Mesendoderm (in vitro differentiated cells): Measurements from ENCODE around the gene FLT4.
A peak's percentile ranks its signal among the peaks of the same experiment; 100 is the strongest.

Experiments used
- DNase-seq: peaks from one replicate; pipeline ENCODE4 v3.0.0; 2013
- H2AK5ac ChIP-seq: 2 replicates; pipeline ENCODE4 v1.6.1; 2013; ENCODE audit warnings: low read length, inconsistent platforms
- H2BK120ac ChIP-seq: 2 replicates; pipeline ENCODE4 v1.6.1; 2013; ENCODE audit warnings: low read depth, mild to moderate bottlenecking, low read length, moderate library complexity, mixed read lengths
- H2BK15ac ChIP-seq: replicated peaks from 2 replicates; pipeline ENCODE4 v1.6.1; 2013; ENCODE audit warnings: low read depth, mild to moderate bottlenecking, moderate library complexity
- H2BK5ac ChIP-seq: 2 replicates; pipeline ENCODE4 v1.6.1; 2013; ENCODE audit warnings: low read length, inconsistent platforms
- H3K18ac ChIP-seq: 2 replicates; pipeline ENCODE4 v1.6.1; 2013; ENCODE audit warnings: mild to moderate bottlenecking, low read length, mixed read lengths
- H3K23ac ChIP-seq: one replicate; pipeline ENCODE4 v1.6.1; 2013; ENCODE audit warnings: low read length
- H3K27ac ChIP-seq: 2 replicates; pipeline ENCODE4 v1.5.1; 2013; ENCODE audit warnings: low read depth, mild to moderate bottlenecking, inconsistent platforms, low read length, moderate library complexity
- H3K27me3 ChIP-seq: 2 replicates; pipeline ENCODE4 v1.6.1; 2013; ENCODE audit warnings: low read length, control low read depth, mild to moderate bottlenecking, inconsistent platforms; ENCODE audit not compliant: insufficient read depth, poor library complexity
- H3K36me3 ChIP-seq: 2 replicates; pipeline ENCODE4 v1.6.1; 2013; ENCODE audit warnings: low read length, inconsistent platforms; ENCODE audit not compliant: control insufficient read depth, insufficient read depth
- H3K4ac ChIP-seq: one replicate; pipeline ENCODE4 v1.6.1; 2013; ENCODE audit warnings: low read depth, mild to moderate bottlenecking, low read length, moderate library complexity
- H3K4me1 ChIP-seq: 2 replicates; pipeline ENCODE4 v1.6.1; 2013; ENCODE audit warnings: low read depth, low read length, inconsistent platforms; ENCODE audit not compliant: control insufficient read depth
- H3K4me2 ChIP-seq: 2 replicates; pipeline ENCODE4 v1.6.1; 2013; ENCODE audit warnings: low read length
- H3K4me3 ChIP-seq: 2 replicates; pipeline ENCODE4 v1.5.1; 2013; ENCODE audit warnings: mild to moderate bottlenecking, low read length
- H3K56ac ChIP-seq: one replicate; pipeline ENCODE4 v1.6.1; 2013; ENCODE audit warnings: low read length
- H3K79me1 ChIP-seq: 2 replicates; pipeline ENCODE4 v1.6.1; 2013; ENCODE audit warnings: low read length, inconsistent platforms
- H3K79me2 ChIP-seq: 2 replicates; pipeline ENCODE4 v1.6.1; 2013; ENCODE audit warnings: mild to moderate bottlenecking, low read length; ENCODE audit not compliant: control insufficient read depth, insufficient read depth
- H3K9ac ChIP-seq: 2 replicates; pipeline ENCODE4 v1.6.1; 2013; ENCODE audit warnings: low read length, inconsistent platforms
- H4K5ac ChIP-seq: one replicate; pipeline ENCODE4 v1.6.1; 2013; ENCODE audit warnings: low read length
- H4K8ac ChIP-seq: one replicate; pipeline ENCODE4 v1.6.1; 2013; ENCODE audit warnings: low read depth, mild to moderate bottlenecking, control low read depth, low read length, moderate library complexity
- WGBS: extraction: QIAGEN DNeasy Blood & Tissue Kit; methylation state at CpG from one replicate; pipeline ENCODE4 v1.1.7; 2013; ENCODE audit warnings: low lambda C conversion rate, missing lambda C conversion rate; ENCODE audit not compliant: insufficient coverage; ENCODE audit errors: extremely low coverage; 5-methylcytosine and 5-hydroxymethylcytosine counted together

Gene FLT4

DNA sequence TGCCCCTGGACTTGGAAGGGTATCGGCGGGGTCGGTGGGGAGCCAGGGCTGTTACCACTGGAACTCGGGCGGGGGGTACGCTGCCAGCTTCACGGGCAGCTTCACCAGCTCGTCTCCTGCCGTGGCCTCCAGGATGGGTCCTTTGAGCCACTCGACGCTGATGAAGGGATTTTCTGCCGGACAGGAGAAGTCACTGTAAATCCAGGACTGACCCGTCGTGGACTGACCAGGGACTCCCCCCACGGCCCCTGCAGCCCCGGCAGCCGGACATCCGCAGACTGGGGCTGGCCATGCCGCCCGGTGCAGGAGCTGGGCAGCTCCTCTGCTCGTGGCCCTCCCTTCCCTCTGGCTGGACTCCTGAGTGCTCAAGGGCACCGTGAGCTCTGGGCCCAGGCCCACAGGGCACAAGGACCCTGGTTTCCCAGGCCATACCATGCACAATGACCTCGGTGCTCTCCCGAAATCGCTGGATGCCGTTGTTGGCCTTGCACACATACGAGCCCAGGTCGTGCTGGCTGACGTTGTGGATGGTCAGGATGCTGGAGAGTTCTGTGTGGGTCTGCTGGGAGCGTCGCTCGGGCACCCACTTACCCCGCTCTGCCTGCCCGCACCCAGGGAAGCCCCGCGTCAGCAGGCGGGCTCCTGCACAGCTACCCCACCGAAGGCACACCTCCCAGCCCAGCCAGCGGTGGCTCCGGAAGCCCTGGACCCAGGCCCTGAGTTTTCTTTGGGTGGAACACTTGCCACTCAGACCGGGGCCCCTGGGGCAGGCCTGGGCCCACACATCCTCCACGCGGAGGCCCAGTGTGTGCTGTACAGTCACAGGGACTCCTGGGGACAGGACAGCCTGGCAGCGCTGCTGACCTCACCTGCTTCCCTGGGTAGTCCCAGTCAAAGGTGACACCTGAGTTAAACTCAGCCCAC is 20.3 kb downstream of the FLT4 start:
- no peak overlapping the region for H3K4me2 ChIP-seq
- WGBS: no CpG with 5 or more reads among the region's 44 CpGs
- H3K79me2 ChIP-seq: no peaks in the 10 kb centered on the region
- H3K56ac ChIP-seq: no peak overlapping the region
- H3K4ac ChIP-seq: no peak overlapping the region
- no peaks in the 10 kb centered on the region for H3K27me3 ChIP-seq
- no peaks in the 10 kb centered on the region for H3K36me3 ChIP-seq
- no peak for DNase-seq
- H3K4me1 ChIP-seq: no peaks in the 10 kb centered on the region
- no peak overlapping the region for H2BK5ac ChIP-seq
- H2BK120ac ChIP-seq: no peak overlapping the region
- H3K23ac ChIP-seq: no peak overlapping the region
- no peak overlapping the region for H3K27ac ChIP-seq
- H2AK5ac ChIP-seq: no peak overlapping the region
- H4K8ac ChIP-seq: no peak overlapping the region
- no peak overlapping the region for H2BK15ac ChIP-seq
- H3K18ac ChIP-seq: no peak overlapping the region
- no peak overlapping the region for H3K9ac ChIP-seq
- no peak overlapping the region for H3K4me3 ChIP-seq
- H3K79me1 ChIP-seq: no peaks in the 10 kb centered on the region
- no peak overlapping the region for H4K5ac ChIP-seq

DNA sequence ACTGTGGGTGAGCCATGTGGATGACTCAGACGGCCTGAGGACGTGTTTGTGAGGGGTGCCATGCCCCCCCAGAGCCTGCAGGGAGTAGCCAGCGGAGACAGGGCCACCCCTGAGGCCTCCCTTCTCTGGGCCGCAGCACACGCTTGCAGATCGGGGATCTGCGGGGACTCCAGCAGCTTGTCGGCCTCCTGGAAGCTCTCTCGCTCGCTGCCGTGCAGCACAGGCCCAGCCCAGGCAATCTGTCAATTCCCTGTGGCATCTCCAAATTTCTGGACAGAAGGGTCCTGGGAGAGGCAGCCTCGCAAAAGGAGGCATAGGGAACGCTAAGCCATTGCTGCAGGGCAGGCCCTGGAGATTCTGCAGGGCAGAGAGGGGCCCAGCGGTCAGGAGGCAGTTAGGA is 21.2 kb downstream of the FLT4 start:
- H2AK5ac ChIP-seq: no peak overlapping the region
- no CpG with 5 or more reads among the region's 14 CpGs for WGBS
- no peaks in the 10 kb centered on the region for H3K36me3 ChIP-seq
- no peaks in the 10 kb centered on the region for H3K79me1 ChIP-seq
- H2BK120ac ChIP-seq: no peak overlapping the region
- no peak overlapping the region for H4K8ac ChIP-seq
- H3K23ac ChIP-seq: no peak overlapping the region
- no peak overlapping the region for H2BK15ac ChIP-seq
- no peak overlapping the region for H2BK5ac ChIP-seq
- no peaks in the 10 kb centered on the region for H3K4me1 ChIP-seq
- no peaks in the 10 kb centered on the region for H3K79me2 ChIP-seq
- H3K9ac ChIP-seq: no peak overlapping the region
- H3K27me3 ChIP-seq: no peaks in the 10 kb centered on the region
- no peak overlapping the region for H3K4ac ChIP-seq
- H4K5ac ChIP-seq: no peak overlapping the region
- no peak overlapping the region for H3K18ac ChIP-seq
- no peak overlapping the region for H3K4me3 ChIP-seq
- no peak overlapping the region for H3K27ac ChIP-seq
- H3K56ac ChIP-seq: no peak overlapping the region
- DNase-seq: no peak
- no peak overlapping the region for H3K4me2 ChIP-seq

DNA sequence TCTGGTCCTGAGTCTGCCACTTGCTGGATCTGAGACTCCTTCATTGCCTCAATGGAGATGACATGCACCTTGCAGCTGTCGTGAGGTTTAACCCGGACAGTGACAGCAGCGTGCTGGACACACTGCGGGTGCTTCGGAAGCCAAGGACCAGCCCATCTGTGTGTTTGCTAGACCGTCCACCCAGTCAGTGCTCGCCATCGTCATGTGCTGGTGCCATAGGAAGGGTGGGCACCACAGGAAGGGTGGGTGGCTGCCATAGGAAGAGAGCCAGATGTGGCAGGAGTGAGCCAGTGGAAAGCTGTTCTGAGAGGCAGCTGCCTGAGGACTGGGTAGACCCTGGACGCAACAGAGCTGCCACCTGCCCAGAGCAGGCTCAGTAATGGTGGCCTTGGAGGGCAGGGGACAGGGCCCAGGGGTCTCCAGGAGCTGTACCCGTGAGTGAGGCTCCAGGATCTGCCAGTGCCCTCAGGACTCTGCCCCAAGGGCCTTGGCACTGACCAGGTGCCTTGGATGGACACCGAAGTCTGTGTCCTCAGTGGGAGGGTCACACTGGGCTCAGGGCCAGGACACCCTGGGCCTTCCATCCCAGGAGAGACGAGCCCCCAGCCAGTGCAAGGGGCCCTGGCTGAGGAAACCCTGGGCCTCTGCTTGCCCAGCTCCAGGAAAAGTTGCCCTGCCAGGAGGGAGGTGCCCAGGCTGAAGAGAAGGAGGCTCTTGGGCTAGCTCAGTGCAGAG is 21.8 kb downstream of the FLT4 start:
- Histone ChIP-seq H3K18ac (no peak overlapping the region), H3K4me1 (no peaks in the 10 kb centered on the region), H3K27ac (no peak overlapping the region), H2AK5ac (no peak overlapping the region), H3K4me2 (no peak overlapping the region), H2BK5ac (no peak overlapping the region), H4K5ac (no peak overlapping the region), H3K56ac (no peak overlapping the region), H3K79me1 (no peaks in the 10 kb centered on the region), H3K36me3 (no peaks in the 10 kb centered on the region), H2BK120ac (no peak overlapping the region), H3K23ac (peak overlapping the region; percentile 29), H3K4ac (no peak overlapping the region), H3K9ac (no peak overlapping the region), H3K27me3 (no peaks in the 10 kb centered on the region), H3K4me3 (no peak overlapping the region), H4K8ac (no peak overlapping the region), H3K79me2 (no peaks in the 10 kb centered on the region), H2BK15ac (no peak overlapping the region)
- no CpG with 5 or more reads among the region's 12 CpGs for WGBS
- no peak for DNase-seq

DNA sequence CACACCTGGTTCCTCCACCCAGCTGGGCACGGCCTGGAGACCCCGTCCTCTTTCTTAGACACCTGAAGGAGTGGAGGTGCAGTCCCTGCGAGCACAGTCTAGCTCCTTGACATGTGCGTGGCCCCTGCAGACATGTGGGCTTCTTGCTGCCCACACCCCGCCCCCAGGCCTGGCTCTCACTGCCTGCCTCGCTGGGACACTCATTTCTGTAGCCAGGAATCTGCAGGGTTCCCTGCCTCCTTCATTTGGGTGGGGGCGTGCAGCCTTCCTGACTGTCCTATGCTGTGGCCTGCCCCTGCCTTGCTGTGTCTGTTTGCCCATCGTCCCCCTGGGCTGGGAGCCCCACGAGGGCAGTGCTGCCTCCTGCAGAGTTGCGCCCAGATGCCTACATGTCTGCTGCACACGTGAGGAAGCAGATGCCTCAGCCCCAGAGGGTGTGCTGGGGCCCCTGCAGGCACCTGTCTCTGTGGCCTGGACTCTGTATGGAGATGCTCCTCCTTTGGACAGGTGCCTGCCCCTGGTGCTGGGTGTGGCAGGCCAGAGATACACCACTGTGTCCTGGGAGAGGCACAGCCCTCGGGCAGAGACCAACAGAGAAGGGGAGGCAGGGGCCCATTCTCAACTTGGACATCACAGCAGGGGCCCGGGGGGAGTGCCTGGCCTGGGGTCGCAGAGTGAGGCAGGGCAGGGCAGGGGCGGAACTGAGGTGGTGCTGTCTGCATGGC is 22.6 kb downstream of the FLT4 start:
- Histone ChIP-seq H3K27me3 (no peaks in the 10 kb centered on the region), H4K8ac (no peak overlapping the region), H2BK5ac (no peak overlapping the region), H2BK15ac (no peak overlapping the region), H2BK120ac (no peak overlapping the region), H3K4me2 (no peak overlapping the region), H3K23ac (no peak overlapping the region), H3K18ac (no peak overlapping the region), H2AK5ac (no peak overlapping the region), H4K5ac (no peak overlapping the region), H3K56ac (no peak overlapping the region), H3K36me3 (no peaks in the 10 kb centered on the region), H3K4me1 (no peaks in the 10 kb centered on the region), H3K79me1 (no peaks in the 10 kb centered on the region), H3K9ac (no peak overlapping the region), H3K79me2 (no peaks in the 10 kb centered on the region), H3K27ac (no peak overlapping the region), H3K4me3 (no peak overlapping the region), H3K4ac (no peak overlapping the region)
- WGBS: no CpG with 5 or more reads among the region's 15 CpGs
- no peak for DNase-seq

DNA sequence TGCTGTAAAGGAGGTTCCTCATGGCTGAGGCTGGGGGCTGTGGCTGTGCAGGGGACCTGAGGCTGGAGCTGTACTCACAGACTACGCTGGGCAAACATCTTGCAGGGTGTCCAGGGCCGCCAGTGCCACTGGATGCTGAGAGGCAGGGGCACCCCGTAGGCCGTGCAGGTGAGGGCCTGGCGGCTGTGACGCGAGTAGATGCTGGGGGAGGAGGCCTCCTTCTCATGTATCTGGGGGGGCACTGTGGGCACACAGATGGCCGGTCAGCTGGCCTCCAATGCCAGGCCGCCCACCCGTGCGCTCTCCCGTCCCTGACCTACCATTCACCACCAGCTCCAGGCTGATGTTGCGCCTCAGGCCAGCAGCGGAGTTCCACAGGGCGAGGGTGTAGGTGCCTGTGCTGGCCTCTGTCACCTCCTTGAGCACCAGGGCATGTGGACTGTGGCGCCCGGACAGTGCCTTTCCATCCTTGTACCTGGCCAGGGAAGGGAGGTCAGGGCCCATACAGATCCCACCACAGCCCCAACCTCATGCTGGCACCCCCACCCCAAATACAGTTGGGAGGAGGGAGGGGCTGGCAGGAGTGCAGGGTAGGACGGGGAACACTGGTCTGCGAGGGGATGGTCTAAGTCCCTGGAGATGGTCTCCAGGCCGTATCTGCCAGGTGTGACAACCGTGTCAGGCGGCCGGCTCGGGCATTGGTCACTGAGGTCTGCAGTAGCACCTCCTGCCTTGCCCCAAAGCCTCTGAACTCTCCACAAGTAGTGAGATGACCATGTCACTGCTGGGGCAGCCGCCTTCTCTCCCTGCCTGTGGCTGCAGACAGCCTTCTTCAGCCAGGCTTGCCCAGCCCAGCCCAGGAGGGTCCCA is 23.4 kb downstream of the FLT4 start:
- H3K36me3 ChIP-seq: no peaks in the 10 kb centered on the region
- WGBS: no CpG with 5 or more reads among the region's 25 CpGs
- H3K79me1 ChIP-seq: no peaks in the 10 kb centered on the region

More for the DNA sequence above, 23.4 kb downstream of the FLT4 start:
- DNase-seq: no peak
- Histone ChIP-seq H3K4me2 (no peak overlapping the region), H3K27ac (no peak overlapping the region), H3K56ac (no peak overlapping the region), H2BK5ac (no peak overlapping the region), H3K27me3 (no peaks in the 10 kb centered on the region), H3K4me1 (no peaks in the 10 kb centered on the region), H2BK120ac (no peak overlapping the region), H3K9ac (no peak overlapping the region), H4K8ac (no peak overlapping the region), H4K5ac (no peak overlapping the region), H2BK15ac (no peak overlapping the region), H3K79me2 (no peaks in the 10 kb centered on the region), H3K4me3 (no peak overlapping the region), H3K4ac (no peak overlapping the region), H2AK5ac (no peak overlapping the region), H3K23ac (no peak overlapping the region), H3K18ac (no peak overlapping the region)
